ENCODE measurements around the gene DNAJC22. TPM values are rescaled to one million over a fixed set of nuclear protein-coding genes. Genes with fewer than 3 reads are reported as not detected.

The DNAJC22 gene
- total RNA-seq, 1 donor from 2014 or later = 0.99 TPM

GRCh38 chr12:49345825-49346658, 646 bp upstream of the DNAJC22 start:
- peak overlapping the region; percentile 66 for H3K4me3 Mint-ChIP-seq (ENCODE audit: unreplicated experiment)
- H3K27ac Mint-ChIP-seq (ENCODE audit: unreplicated experiment) = no peak overlapping the region
- H3K27me3 Mint-ChIP-seq (ENCODE audit: unreplicated experiment) = peaks cover 30% of the 10 kb centered on the region
- H3K9me3 Mint-ChIP-seq (ENCODE audit: unreplicated experiment) = no peaks in the 10 kb centered on the region
- no peaks in the 10 kb centered on the region for H3K36me3 Mint-ChIP-seq (ENCODE audit: unreplicated experiment)
- TF ChIP-seq CTCF (IDR thresholded peaks at IDR 0.05) = no peak
- no peak for DNase-seq (ENCODE audit: extremely low spot score, unreplicated experiment)
- H3K4me1 Mint-ChIP-seq (ENCODE audit: unreplicated experiment) = peaks cover 40% of the 10 kb centered on the region

- peak; percentile 99 for TF ChIP-seq CTCF (IDR thresholded peaks at IDR 0.05)
- Mint-ChIP-seq H3K9me3 (ENCODE audit: unreplicated experiment) (no peaks in the 10 kb centered on the region), H3K27me3 (ENCODE audit: unreplicated experiment) (peaks cover 30% of the 10 kb centered on the region), H3K36me3 (ENCODE audit: unreplicated experiment) (no peaks in the 10 kb centered on the region), H3K27ac (ENCODE audit: unreplicated experiment) (no peak overlapping the region), H3K4me1 (ENCODE audit: unreplicated experiment) (peaks cover 38% of the 10 kb centered on the region), H3K4me3 (ENCODE audit: unreplicated experiment) (peak overlapping the region; percentile 66)
- peak; percentile 94 for DNase-seq (ENCODE audit: extremely low spot score, unreplicated experiment)
Measured at GRCh38 chr12:49347311-49348193, 864 bp downstream of the DNAJC22 start.

GRCh38 chr12:49348781-49349180, 2.1 kb downstream of the DNAJC22 start:
- H3K9me3 Mint-ChIP-seq (ENCODE audit: unreplicated experiment) = no peaks in the 10 kb centered on the region
- peaks cover 28% of the 10 kb centered on the region for H3K4me1 Mint-ChIP-seq (ENCODE audit: unreplicated experiment)
- TF ChIP-seq CTCF (IDR thresholded peaks at IDR 0.05) = no peak
- no peak overlapping the region for H3K4me3 Mint-ChIP-seq (ENCODE audit: unreplicated experiment)
- DNase-seq (ENCODE audit: extremely low spot score, unreplicated experiment) = no peak
- H3K27me3 Mint-ChIP-seq (ENCODE audit: unreplicated experiment) = peaks cover 25% of the 10 kb centered on the region
- H3K27ac Mint-ChIP-seq (ENCODE audit: unreplicated experiment) = no peak overlapping the region
- no peaks in the 10 kb centered on the region for H3K36me3 Mint-ChIP-seq (ENCODE audit: unreplicated experiment)

GRCh38 chr12:49349266-49349665, 2.6 kb downstream of the DNAJC22 start:
- no peak for DNase-seq (ENCODE audit: extremely low spot score, unreplicated experiment)
- Mint-ChIP-seq H3K4me3 (ENCODE audit: unreplicated experiment) (no peak overlapping the region), H3K27ac (ENCODE audit: unreplicated experiment) (no peak overlapping the region), H3K36me3 (ENCODE audit: unreplicated experiment) (no peaks in the 10 kb centered on the region), H3K27me3 (ENCODE audit: unreplicated experiment) (peaks cover 21% of the 10 kb centered on the region), H3K4me1 (ENCODE audit: unreplicated experiment) (peaks cover 27% of the 10 kb centered on the region), H3K9me3 (ENCODE audit: unreplicated experiment) (no peaks in the 10 kb centered on the region)
- no peak for TF ChIP-seq CTCF (IDR thresholded peaks at IDR 0.05)

GRCh38 chr12:49352351-49352750, 5.7 kb downstream of the DNAJC22 start:
- Mint-ChIP-seq H3K27ac (ENCODE audit: unreplicated experiment) (no peak overlapping the region), H3K9me3 (ENCODE audit: unreplicated experiment) (no peaks in the 10 kb centered on the region), H3K4me1 (ENCODE audit: unreplicated experiment) (peaks cover 10% of the 10 kb centered on the region), H3K36me3 (ENCODE audit: unreplicated experiment) (no peaks in the 10 kb centered on the region), H3K4me3 (ENCODE audit: unreplicated experiment) (no peak overlapping the region), H3K27me3 (ENCODE audit: unreplicated experiment) (peaks cover 13% of the 10 kb centered on the region)
- no peak for TF ChIP-seq CTCF (IDR thresholded peaks at IDR 0.05)
- peak; percentile 21 for DNase-seq (ENCODE audit: extremely low spot score, unreplicated experiment)

Data from osteocyte (in vitro differentiated cells).